ENCODE results near the gene PIF1. TPM values are rescaled to one million over a fixed set of nuclear protein-coding genes. Genes with fewer than 3 reads are reported as not detected.

PIF1 gene
- 78.0 and 82.9 TPM in 2 replicates for total RNA-seq (2014; rRNA removed; shearing (Covaris generic))
- 112 and 126 TPM in 2 replicates for total RNA-seq (2022)
- percentile 83 among the genes with signal in this experiment for Bru-seq, nascent RNA
- BruChase-seq, experiment 1, labeled RNA remaining after a 6-hour chase, result percentile 93 among the genes with signal in this experiment
- BruChase-seq, experiment 2, labeled RNA remaining after a 2-hour chase, result percentile 91 among the genes with signal in this experiment
- long read RNA-seq, transcript PIF1-201 (13 exons, 2,687 nt), result major isoform, 8 of 77 reads
- long read RNA-seq, partial matches to known transcripts, result 23 of 77 reads
- long read RNA-seq, other reads (novel, unspliced or antisense), result 44 of 77 reads

GRCh38 chr15:64825431-64826294 is at the start of gene PIF1:
PIF1 (minus strand) TSS chr15:64825647; CDS start chr15:64824335, 1,312 bp downstream.
- BruUV-seq (replicated peaks), result no TSS peak
- intact Hi-C loops (cut with micrococcal nuclease; ENCODE audit: unreplicated experiment), result loop anchor here (1.0 to 10.0 kb wide), 4 partner anchors 10 to 459 kb away; partner anchors contain the start of genes PARP16 and PLEKHO2

DNA sequence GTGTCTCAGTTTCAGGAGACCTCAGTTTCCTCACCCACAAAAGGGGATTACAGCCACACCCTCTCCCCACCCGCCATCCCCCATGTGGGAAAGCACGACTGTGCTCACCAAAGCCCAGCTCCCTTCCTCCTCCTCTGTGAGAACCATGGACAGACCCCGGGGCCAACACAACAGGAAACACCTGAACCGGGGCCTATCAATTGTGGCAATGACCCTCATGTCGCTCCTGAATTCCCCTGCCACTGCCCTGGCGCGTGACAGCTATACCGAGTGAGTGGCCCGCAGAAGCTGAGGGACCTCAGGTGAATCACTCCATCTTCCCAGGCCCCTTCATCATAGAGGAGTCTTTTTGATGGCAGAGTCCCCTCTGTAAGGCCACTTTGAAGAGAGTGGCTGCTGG is 44.9 kb upstream of the PIF1 start:
- DNase-seq (ENCODE audit: low spot score), result no peak
- BruUV-seq (replicated peaks), result no TSS peak
- Histone ChIP-seq H3K4me1 (ENCODE audit: insufficient read depth, low read length, poor library complexity, severe bottlenecking) (no peaks in the 10 kb centered on the region), H3K27ac (ENCODE audit: low read depth, low read length, poor library complexity, severe bottlenecking) (no peak overlapping the region), H3K36me3 (ENCODE audit: insufficient read depth, low read length) (peaks cover 15% of the 10 kb centered on the region), H3K4me2 (ENCODE audit: low read length) (no peak overlapping the region), H3K9me3 (ENCODE audit: low read length) (no peaks in the 10 kb centered on the region), H4K20me1 (ENCODE audit: insufficient read depth, low read length) (no peaks in the 10 kb centered on the region), H3K4me3 (ENCODE audit: low read depth, low read length, poor library complexity, severe bottlenecking) (no peak overlapping the region), H3K79me2 (ENCODE audit: insufficient read depth, low read depth, low read length) (no peaks in the 10 kb centered on the region), H2AFZ (ENCODE audit: low read length) (no peak overlapping the region), H3K9me2 (ENCODE audit: insufficient read depth, low read length) (no peaks in the 10 kb centered on the region)
- POLR2A ChIA-PET, result no interaction called here
- intact Hi-C loops (cut with micrococcal nuclease; ENCODE audit: unreplicated experiment), result no loop called here
- CTCF ChIA-PET (ENCODE audit: unreplicated experiment), result no interaction called here
- no peak for TF ChIP-seq CTCF (conservative IDR thresholded peaks at IDR 0.05; ENCODE audit: low read length)
- TF ChIP-seq EZH2phosphoT487 (IDR thresholded peaks at IDR 0.05; ENCODE audit: borderline replicate concordance, low read depth, low read length), result no peak

More at GRCh38 chr15:64825431-64826294, at the start of gene PIF1:
- H3K4me1 ChIP-seq (ENCODE audit: insufficient read depth, low read length, poor library complexity, severe bottlenecking), result peaks cover 35% of the 10 kb centered on the region
- H3K4me3 ChIP-seq (ENCODE audit: low read depth, low read length, poor library complexity, severe bottlenecking), result peak within 1 kb of the TSS; percentile 95
- peak; percentile 100 for DNase-seq (ENCODE audit: low spot score)
- CTCF ChIA-PET (ENCODE audit: unreplicated experiment), result interaction anchor here (0.7 kb wide), 1 partner anchor 68 kb away, joined by 3 read pairs; no protein-coding TSS in a partner anchor
- H3K9me2 ChIP-seq (ENCODE audit: insufficient read depth, low read length), result no peaks in the 10 kb centered on the region
- peaks cover 34% of the 10 kb centered on the region; the same call in 1 of the 2 replicates for H3K79me2 ChIP-seq (ENCODE audit: insufficient read depth, low read depth, low read length)
- TF ChIP-seq EZH2phosphoT487 (IDR thresholded peaks at IDR 0.05; ENCODE audit: borderline replicate concordance, low read depth, low read length) (no peak), CTCF (conservative IDR thresholded peaks at IDR 0.05; ENCODE audit: low read length) (0 out of 2 replicates have a peak, but pooled peaks have one; percentile 10)
- H3K27ac ChIP-seq (ENCODE audit: low read depth, low read length, poor library complexity, severe bottlenecking), result peak within 1 kb of the TSS; percentile 87
- POLR2A ChIA-PET, result interaction anchor here (0.6 to 2.5 kb wide), 6 partner anchors 10 to 159 kb away, joined by 3 to 21 read pairs (median 6); no protein-coding TSS in a partner anchor
- H4K20me1 ChIP-seq (ENCODE audit: insufficient read depth, low read length), result no peaks in the 10 kb centered on the region
- H3K4me2 ChIP-seq (ENCODE audit: low read length), result peak within 1 kb of the TSS; percentile 86
- peaks cover 30% of the 10 kb centered on the region for H3K36me3 ChIP-seq (ENCODE audit: insufficient read depth, low read length)
- H3K9me3 ChIP-seq (ENCODE audit: low read length), result no peaks in the 10 kb centered on the region
- H2AFZ ChIP-seq (ENCODE audit: low read length), result peak within 1 kb of the TSS; percentile 67
